ENCODE results near the gene TMC7. TPM values are rescaled to one million over a fixed set of nuclear protein-coding genes. Genes with fewer than 3 reads are reported as not detected.

Gene TMC7
- total RNA-seq, 3 donors from 2014 or later (not counting 1 experiment from before 2014, with no cell fraction given), result not detected

GRCh38 chr16:19083670-19084069 is 99.9 kb downstream of the TMC7 start:
- DNase-seq (no peak), ATAC-seq (no peak)
- 96% methylated on average over 1 of the region's 1 CpG for WGBS (ENCODE audit: insufficient coverage)
- Histone ChIP-seq H3K9me3 (ENCODE audit: control insufficient read depth, insufficient read depth, low read length) (no peaks in the 10 kb centered on the region), H3K27ac (ENCODE audit: low read length) (no peak overlapping the region), H3K4me3 (ENCODE audit: low read length) (no peak overlapping the region), H3K27me3 (ENCODE audit: control insufficient read depth, insufficient read depth, low read length) (peaks cover 8% of the 10 kb centered on the region), H3K36me3 (ENCODE audit: control insufficient read depth, insufficient read depth, low read length) (peaks cover 4% of the 10 kb centered on the region), H3K4me1 (ENCODE audit: control insufficient read depth, insufficient read depth, low read length) (peaks cover 10% of the 10 kb centered on the region)
- TF ChIP-seq CTCF (IDR thresholded peaks at IDR 0.05), result no peak
- Mint-ChIP-seq H3K9me3 (no peaks in the 10 kb centered on the region), H3K36me3 (no peaks in the 10 kb centered on the region), H3K27me3 (ENCODE audit: low read depth in 2 of 2) (peaks cover 3 to 8% of the 10 kb centered on the region in 2 donors), H3K4me1 (peaks cover 0 to 7% of the 10 kb centered on the region in 2 donors), H3K4me3 (no peak overlapping the region), H3K27ac (no peak overlapping the region)
- intact Hi-C loops (cut with micrococcal nuclease), result no loop called here

GRCh38 chr16:19084139-19084538 is 100.4 kb downstream of the TMC7 start:
- no peaks in the 10 kb centered on the region for H3K9me3 ChIP-seq (ENCODE audit: control insufficient read depth, insufficient read depth, low read length)
- TF ChIP-seq CTCF (IDR thresholded peaks at IDR 0.05), result no peak
- Mint-ChIP-seq H3K27me3 (ENCODE audit: low read depth in 2 of 2) (peaks cover 3 to 8% of the 10 kb centered on the region in 2 donors), H3K36me3 (no peaks in the 10 kb centered on the region), H3K4me1 (peaks cover 0 to 7% of the 10 kb centered on the region in 2 donors), H3K4me3 (no peak overlapping the region), H3K9me3 (no peaks in the 10 kb centered on the region), H3K27ac (no peak overlapping the region)
- no peak for ATAC-seq
- H3K27ac ChIP-seq (ENCODE audit: low read length), result no peak overlapping the region
- DNase-seq, result no peak
- peaks cover under 1% of the 10 kb centered on the region for H3K36me3 ChIP-seq (ENCODE audit: control insufficient read depth, insufficient read depth, low read length)
- intact Hi-C loops (cut with micrococcal nuclease), result no loop called here
- H3K27me3 ChIP-seq (ENCODE audit: control insufficient read depth, insufficient read depth, low read length), result peaks cover 8% of the 10 kb centered on the region
- H3K4me3 ChIP-seq (ENCODE audit: low read length), result no peak overlapping the region
- peaks cover 10% of the 10 kb centered on the region for H3K4me1 ChIP-seq (ENCODE audit: control insufficient read depth, insufficient read depth, low read length)
- 89% methylated on average over 3 of the region's 3 CpGs for WGBS (ENCODE audit: insufficient coverage)

GRCh38 chr16:19084879-19085278 is 101.1 kb downstream of the TMC7 start:
- intact Hi-C loops (cut with micrococcal nuclease), result loop anchor here (5.0 kb wide), 1 partner anchor 802 kb away; no protein-coding TSS in a partner anchor
- Mint-ChIP-seq H3K9me3 (no peaks in the 10 kb centered on the region), H3K36me3 (no peaks in the 10 kb centered on the region), H3K4me3 (no peak overlapping the region), H3K4me1 (peaks cover 0 to 7% of the 10 kb centered on the region in 2 donors), H3K27ac (no peak overlapping the region), H3K27me3 (ENCODE audit: low read depth in 2 of 2) (peaks cover 3 to 8% of the 10 kb centered on the region in 2 donors)
- H3K4me3 ChIP-seq (ENCODE audit: low read length), result no peak overlapping the region
- H3K27me3 ChIP-seq (ENCODE audit: control insufficient read depth, insufficient read depth, low read length), result peaks cover 8% of the 10 kb centered on the region
- ATAC-seq (no peak), DNase-seq (no peak)
- no peak overlapping the region for H3K27ac ChIP-seq (ENCODE audit: low read length)
- TF ChIP-seq CTCF (IDR thresholded peaks at IDR 0.05), result no peak
- H3K9me3 ChIP-seq (ENCODE audit: control insufficient read depth, insufficient read depth, low read length), result no peaks in the 10 kb centered on the region
- 92% methylated on average over 5 of the region's 5 CpGs for WGBS (ENCODE audit: insufficient coverage)
- peaks cover 10% of the 10 kb centered on the region for H3K4me1 ChIP-seq (ENCODE audit: control insufficient read depth, insufficient read depth, low read length)
- H3K36me3 ChIP-seq (ENCODE audit: control insufficient read depth, insufficient read depth, low read length), result no peaks in the 10 kb centered on the region

- no peak overlapping the region for H3K27ac Mint-ChIP-seq
- H3K27ac ChIP-seq (ENCODE audit: low read length), result no peak overlapping the region
- no peak overlapping the region for H3K4me3 Mint-ChIP-seq
- H3K4me1 ChIP-seq (ENCODE audit: control insufficient read depth, insufficient read depth, low read length), result peaks cover 10% of the 10 kb centered on the region
- ATAC-seq (no peak), DNase-seq (no peak)
- H3K36me3 Mint-ChIP-seq, result no peaks in the 10 kb centered on the region
- H3K4me1 Mint-ChIP-seq, result peaks cover 0 to 7% of the 10 kb centered on the region in 2 donors
- TF ChIP-seq CTCF (IDR thresholded peaks at IDR 0.05), result no peak
- no peaks in the 10 kb centered on the region for H3K9me3 Mint-ChIP-seq
- H3K27me3 ChIP-seq (ENCODE audit: control insufficient read depth, insufficient read depth, low read length), result peaks cover 8% of the 10 kb centered on the region
- no peaks in the 10 kb centered on the region for H3K36me3 ChIP-seq (ENCODE audit: control insufficient read depth, insufficient read depth, low read length)
- peaks cover 3 to 9% of the 10 kb centered on the region in 2 donors for H3K27me3 Mint-ChIP-seq (ENCODE audit: low read depth in 2 of 2)
- 34% methylated on average over 8 of the region's 8 CpGs for WGBS (ENCODE audit: insufficient coverage)
- intact Hi-C loops (cut with micrococcal nuclease), result loop anchor here (1.0 to 5.0 kb wide), 4 partner anchors 95 to 802 kb away; no protein-coding TSS in a partner anchor
- H3K4me3 ChIP-seq (ENCODE audit: low read length), result no peak overlapping the region
- no peaks in the 10 kb centered on the region for H3K9me3 ChIP-seq (ENCODE audit: control insufficient read depth, insufficient read depth, low read length)
Observed at GRCh38 chr16:19085679-19086200, 102.0 kb downstream of the TMC7 start.

All from natural killer cell (primary cell).